ENCODE results near the gene STRIP2.

Gene STRIP2

DNA sequence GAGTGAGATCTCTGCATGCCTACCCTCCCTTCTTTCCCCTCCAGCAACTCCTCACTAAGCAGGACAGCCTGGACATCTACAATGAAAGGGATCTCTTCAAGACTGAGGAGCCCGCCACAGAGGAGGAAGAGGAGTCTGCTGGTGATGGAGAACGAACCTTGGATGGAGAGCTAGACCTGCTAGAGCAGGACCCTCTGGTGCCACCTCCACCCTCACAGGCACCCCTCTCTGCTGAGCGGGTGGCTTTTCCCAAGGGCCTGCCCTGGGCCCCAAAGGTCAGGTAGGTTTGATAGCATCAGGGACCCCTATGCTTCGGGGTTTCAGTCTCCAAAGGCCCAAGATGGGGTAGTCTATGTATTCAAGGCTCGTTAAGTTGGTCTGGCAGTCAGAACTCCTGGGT lies 23.9 kb downstream of the STRIP2 start:
- H3K36me3 ChIP-seq (replicated peaks): no peaks in the 10 kb centered on the region
- no peak for DNase-seq
- TF ChIP-seq, protein P1, sequence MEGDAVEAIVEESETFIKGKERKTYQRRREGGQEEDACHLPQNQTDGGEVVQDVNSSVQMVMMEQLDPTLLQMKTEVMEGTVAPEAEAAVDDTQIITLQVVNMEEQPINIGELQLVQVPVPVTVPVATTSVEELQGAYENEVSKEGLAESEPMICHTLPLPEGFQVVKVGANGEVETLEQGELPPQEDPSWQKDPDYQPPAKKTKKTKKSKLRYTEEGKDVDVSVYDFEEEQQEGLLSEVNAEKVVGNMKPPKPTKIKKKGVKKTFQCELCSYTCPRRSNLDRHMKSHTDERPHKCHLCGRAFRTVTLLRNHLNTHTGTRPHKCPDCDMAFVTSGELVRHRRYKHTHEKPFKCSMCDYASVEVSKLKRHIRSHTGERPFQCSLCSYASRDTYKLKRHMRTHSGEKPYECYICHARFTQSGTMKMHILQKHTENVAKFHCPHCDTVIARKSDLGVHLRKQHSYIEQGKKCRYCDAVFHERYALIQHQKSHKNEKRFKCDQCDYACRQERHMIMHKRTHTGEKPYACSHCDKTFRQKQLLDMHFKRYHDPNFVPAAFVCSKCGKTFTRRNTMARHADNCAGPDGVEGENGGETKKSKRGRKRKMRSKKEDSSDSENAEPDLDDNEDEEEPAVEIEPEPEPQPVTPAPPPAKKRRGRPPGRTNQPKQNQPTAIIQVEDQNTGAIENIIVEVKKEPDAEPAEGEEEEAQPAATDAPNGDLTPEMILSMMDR (IDR thresholded peaks at IDR 0.05; ENCODE audit: low read depth, low read length, missing control alignments): no peak
- H3K4me3 ChIP-seq (ENCODE audit: low read depth, low read length): no peak overlapping the region
- H3K27me3 ChIP-seq (replicated peaks): no peaks in the 10 kb centered on the region
- in situ Hi-C loops (cut with HindIII; ENCODE audit: low pct_ligation_motif_present, low sequenced_read_pairs): no loop called here
- H3K27ac ChIP-seq: no peak overlapping the region

DNA sequence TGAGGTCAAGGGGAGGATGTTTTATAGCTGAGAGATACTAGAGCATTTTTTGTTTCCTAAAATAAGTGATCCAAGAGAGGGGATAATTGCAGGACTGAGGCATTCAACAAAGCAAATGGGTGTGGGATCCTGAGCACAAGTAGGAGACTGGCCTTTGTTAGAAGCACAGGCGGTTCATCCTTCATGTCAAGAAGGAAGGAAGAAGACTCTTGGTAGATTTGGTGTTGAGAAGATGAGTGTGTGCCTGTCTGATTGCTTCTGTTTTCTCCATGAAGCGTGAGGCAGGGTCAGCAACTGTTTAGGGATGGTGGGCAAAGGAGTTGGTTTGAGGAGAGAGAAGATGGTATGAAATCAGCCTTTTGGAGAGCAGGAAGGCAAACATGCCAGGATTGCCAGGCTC lies 27.6 kb downstream of the STRIP2 start:
- DNase-seq: no peak
- no peak overlapping the region for H3K4me3 ChIP-seq (ENCODE audit: low read depth, low read length)
- in situ Hi-C loops (cut with HindIII; ENCODE audit: low pct_ligation_motif_present, low sequenced_read_pairs): no loop called here
- H3K27me3 ChIP-seq (replicated peaks): no peaks in the 10 kb centered on the region
- H3K27ac ChIP-seq: no peak overlapping the region
- no peaks in the 10 kb centered on the region for H3K36me3 ChIP-seq (replicated peaks)
- TF ChIP-seq, protein P1 (IDR thresholded peaks at IDR 0.05; ENCODE audit: low read depth, low read length, missing control alignments): no peak

DNA sequence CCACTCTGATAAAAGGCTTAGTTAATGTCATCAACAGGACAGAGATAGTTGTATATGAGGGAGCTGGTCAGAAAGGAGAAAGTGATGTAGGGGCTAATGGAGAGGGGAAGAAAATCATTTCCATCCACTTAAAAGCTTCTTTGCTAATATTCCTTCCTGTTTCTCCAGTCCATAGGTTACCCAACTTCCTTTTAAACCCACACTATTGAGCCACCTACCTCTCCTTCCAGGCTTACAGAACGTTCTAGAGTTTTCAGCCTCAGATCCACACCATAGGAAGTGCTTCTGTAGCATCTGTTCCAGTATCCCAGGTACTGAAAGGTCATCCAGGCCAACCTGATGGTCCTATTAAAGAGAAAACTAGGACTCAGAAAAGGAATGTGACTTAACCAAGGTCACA lies 28.2 kb downstream of the STRIP2 start:
- H3K27ac ChIP-seq: no peak overlapping the region
- in situ Hi-C loops (cut with HindIII; ENCODE audit: low pct_ligation_motif_present, low sequenced_read_pairs): no loop called here
- DNase-seq: no peak
- no peaks in the 10 kb centered on the region for H3K36me3 ChIP-seq (replicated peaks)
- no peaks in the 10 kb centered on the region for H3K27me3 ChIP-seq (replicated peaks)
- TF ChIP-seq, protein P1 (IDR thresholded peaks at IDR 0.05; ENCODE audit: low read depth, low read length, missing control alignments): no peak
- H3K4me3 ChIP-seq (ENCODE audit: low read depth, low read length): no peak overlapping the region

DNA sequence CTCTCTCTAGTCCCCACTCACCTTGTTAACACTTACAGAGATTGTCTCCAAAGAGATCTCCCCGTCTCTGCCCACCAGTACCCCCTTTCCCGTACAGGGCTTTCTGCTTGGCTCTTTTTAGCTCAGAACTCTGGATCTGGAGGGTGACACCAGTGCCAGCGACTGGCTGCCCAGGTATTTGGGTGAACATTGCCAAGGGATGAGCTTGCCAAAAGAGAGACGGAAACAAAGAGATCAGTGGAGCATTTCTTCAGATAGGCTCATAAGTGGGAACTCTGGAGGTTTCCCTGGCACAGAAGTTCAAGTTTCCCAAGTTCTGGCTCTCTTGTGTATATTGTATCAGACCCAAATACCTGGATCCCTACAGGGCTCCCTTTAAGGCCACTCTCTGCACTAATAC lies 30.0 kb downstream of the STRIP2 start:
- no peak for DNase-seq
- in situ Hi-C loops (cut with HindIII; ENCODE audit: low pct_ligation_motif_present, low sequenced_read_pairs): no loop called here
- H3K27me3 ChIP-seq (replicated peaks): no peaks in the 10 kb centered on the region
- TF ChIP-seq, protein P1 (IDR thresholded peaks at IDR 0.05; ENCODE audit: low read depth, low read length, missing control alignments): no peak
- H3K27ac ChIP-seq: no peak overlapping the region
- H3K36me3 ChIP-seq (replicated peaks): no peaks in the 10 kb centered on the region
- no peak overlapping the region for H3K4me3 ChIP-seq (ENCODE audit: low read depth, low read length)

DNA sequence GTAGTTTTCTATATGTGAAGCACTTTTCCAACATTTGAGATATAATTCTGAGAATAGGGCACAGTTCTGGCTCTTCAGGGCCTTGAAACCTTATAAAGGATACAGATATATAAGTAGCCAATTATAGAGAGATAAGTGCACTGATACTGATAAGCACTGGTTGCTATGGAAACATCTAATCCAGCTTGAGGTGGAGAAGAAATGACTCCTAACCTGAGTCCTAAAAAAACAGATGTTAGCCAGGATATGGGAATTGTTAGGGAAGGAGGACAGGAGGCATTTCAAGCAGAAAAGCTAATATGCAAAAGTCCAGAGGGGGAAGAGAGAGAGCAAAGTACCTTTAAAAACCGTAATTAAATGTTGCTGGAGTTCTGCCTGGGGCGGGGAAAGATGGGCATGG lies 30.8 kb downstream of the STRIP2 start:
- DNase-seq: no peak
- in situ Hi-C loops (cut with HindIII; ENCODE audit: low pct_ligation_motif_present, low sequenced_read_pairs): no loop called here
- no peak overlapping the region for H3K27ac ChIP-seq
- H3K4me3 ChIP-seq (ENCODE audit: low read depth, low read length): no peak overlapping the region
- H3K36me3 ChIP-seq (replicated peaks): no peaks in the 10 kb centered on the region
- TF ChIP-seq, protein P1 (IDR thresholded peaks at IDR 0.05; ENCODE audit: low read depth, low read length, missing control alignments): no peak
- no peaks in the 10 kb centered on the region for H3K27me3 ChIP-seq (replicated peaks)

DNA sequence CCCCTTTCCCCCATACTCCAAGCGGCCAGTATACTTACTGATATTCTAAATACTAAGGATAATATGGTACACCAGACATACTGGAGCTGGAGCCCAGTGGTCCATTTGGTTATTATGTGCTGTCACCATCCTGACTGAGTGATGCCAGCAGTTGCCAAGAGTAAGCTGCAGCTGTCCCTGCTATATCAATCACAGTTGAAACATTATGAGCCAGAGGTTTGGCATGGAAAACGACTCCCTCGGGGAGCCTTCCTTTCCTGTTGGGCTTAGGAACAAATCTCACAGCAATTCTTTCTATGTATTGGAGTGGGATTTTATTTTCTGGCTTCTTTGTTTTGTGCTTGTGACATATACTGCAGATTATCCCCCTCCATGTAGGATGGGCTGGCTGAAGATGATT lies 32.6 kb downstream of the STRIP2 start:
- H3K27me3 ChIP-seq (replicated peaks): no peaks in the 10 kb centered on the region
- DNase-seq: no peak
- H3K27ac ChIP-seq: no peak overlapping the region
- TF ChIP-seq, protein P1 (IDR thresholded peaks at IDR 0.05; ENCODE audit: low read depth, low read length, missing control alignments): no peak
- H3K4me3 ChIP-seq (ENCODE audit: low read depth, low read length): no peak overlapping the region
- H3K36me3 ChIP-seq (replicated peaks): no peaks in the 10 kb centered on the region
- in situ Hi-C loops (cut with HindIII; ENCODE audit: low pct_ligation_motif_present, low sequenced_read_pairs): no loop called here

All from brain microvascular endothelial cell (primary cell).